ENCODE results near the gene SERPINA1.

Gene SERPINA1

GRCh38 chr14:94380225-94381148 is 7.9 kb downstream of the SERPINA1 start:
- in situ Hi-C loops (cut with HindIII; ENCODE audit: low pct_ligation_motif_present, low sequenced_read_pairs), result no loop called here
- no peak overlapping the region for H3K27ac ChIP-seq
- no peaks in the 10 kb centered on the region for H3K36me3 ChIP-seq (replicated peaks)
- no peak for TF ChIP-seq CTCF (IDR thresholded peaks at IDR 0.05; ENCODE audit: low read depth, low read length, missing control alignments)
- DNase-seq, result no peak
- no peaks in the 10 kb centered on the region for H3K27me3 ChIP-seq (replicated peaks)
- H3K4me3 ChIP-seq (ENCODE audit: low read depth, low read length), result no peak overlapping the region

GRCh38 chr14:94379291-94380224 is 8.8 kb downstream of the SERPINA1 start:
- TF ChIP-seq CTCF (IDR thresholded peaks at IDR 0.05; ENCODE audit: low read depth, low read length, missing control alignments), result no peak
- Histone ChIP-seq H3K36me3 (replicated peaks) (no peaks in the 10 kb centered on the region), H3K27me3 (replicated peaks) (no peaks in the 10 kb centered on the region), H3K27ac (no peak overlapping the region), H3K4me3 (ENCODE audit: low read depth, low read length) (no peak overlapping the region)
- DNase-seq, result no peak
- in situ Hi-C loops (cut with HindIII; ENCODE audit: low pct_ligation_motif_present, low sequenced_read_pairs), result no loop called here

GRCh38 chr14:94378527-94379290 is 9.7 kb downstream of the SERPINA1 start:
- no peaks in the 10 kb centered on the region for H3K36me3 ChIP-seq (replicated peaks)
- TF ChIP-seq CTCF (IDR thresholded peaks at IDR 0.05; ENCODE audit: low read depth, low read length, missing control alignments), result no peak
- in situ Hi-C loops (cut with HindIII; ENCODE audit: low pct_ligation_motif_present, low sequenced_read_pairs), result no loop called here
- DNase-seq, result no peak
- no peak overlapping the region for H3K27ac ChIP-seq
- no peaks in the 10 kb centered on the region for H3K27me3 ChIP-seq (replicated peaks)
- no peak overlapping the region for H3K4me3 ChIP-seq (ENCODE audit: low read depth, low read length)

DNA sequence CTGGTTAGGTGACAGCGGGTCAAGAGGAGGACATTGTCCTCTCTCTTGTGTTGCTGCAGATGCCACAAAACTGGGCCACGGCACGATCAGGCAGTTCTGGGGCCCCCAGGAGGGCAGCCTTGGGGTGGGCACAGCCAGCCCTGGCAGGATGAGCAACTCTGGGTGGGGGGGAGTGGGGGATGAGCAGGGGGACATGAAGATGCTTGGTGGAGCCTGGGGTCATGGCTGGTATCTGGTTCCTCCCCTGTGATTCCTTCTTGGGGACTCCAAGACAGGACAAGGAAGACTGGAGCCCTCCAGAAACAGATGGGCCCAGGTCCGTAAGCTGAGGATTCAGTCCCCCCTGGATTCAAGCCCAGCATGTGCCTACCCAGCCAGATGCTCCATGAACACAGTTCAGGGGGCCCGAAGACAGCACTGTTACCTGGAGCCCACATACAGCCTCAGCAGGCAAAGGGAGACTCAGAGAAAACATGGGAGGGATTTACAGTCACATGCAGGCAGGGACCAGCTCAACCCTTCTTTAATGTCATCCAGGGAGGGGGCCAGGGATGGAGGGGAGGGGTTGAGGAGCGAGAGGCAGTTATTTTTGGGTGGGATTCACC is 10.4 kb downstream of the SERPINA1 start:
- in situ Hi-C loops (cut with HindIII; ENCODE audit: low pct_ligation_motif_present, low sequenced_read_pairs), result no loop called here
- TF ChIP-seq CTCF (IDR thresholded peaks at IDR 0.05; ENCODE audit: low read depth, low read length, missing control alignments), result no peak
- DNase-seq, result no peak
- Histone ChIP-seq H3K4me3 (ENCODE audit: low read depth, low read length) (no peak overlapping the region), H3K36me3 (replicated peaks) (no peaks in the 10 kb centered on the region), H3K27ac (no peak overlapping the region), H3K27me3 (replicated peaks) (no peaks in the 10 kb centered on the region)
